SK-N-SH treated with all-trans-retinoic acid at 6 μM for 48 hours (cell line): ENCODE measurements around the gene PGM5.

Experiments
- ARNTL ChIP-seq: fragments of 450-650 bp; formaldehyde crosslinking; IDR thresholded peaks from 2 replicates; pipeline ENCODE4 v1.5.0; 2020; ENCODE audit warnings: low read depth, mild to moderate bottlenecking, moderate library complexity, borderline replicate concordance
- BACH2 ChIP-seq: fragments of 250-450 bp; sonication (Bioruptor Pico); IDR thresholded peaks from 2 replicates; pipeline ENCODE4 v1.9.0; 2021; ENCODE audit warnings: mild to moderate bottlenecking, borderline replicate concordance
- OSR1 ChIP-seq: fragments of 250-450 bp; sonication (Bioruptor Pico); IDR thresholded peaks from 2 replicates; pipeline ENCODE4 v1.8.0; 2022; ENCODE audit warnings: moderate library complexity, mild to moderate bottlenecking, inconsistent platforms
- RARB ChIP-seq: fragments of 250-450 bp; sonication (Bioruptor Pico); IDR thresholded peaks from 2 replicates; pipeline ENCODE4 v1.8.0; 2021; ENCODE audit warnings: mild to moderate bottlenecking, moderate library complexity
- ZFP30 ChIP-seq: fragments of 450-650 bp; formaldehyde crosslinking; IDR thresholded peaks from 2 replicates; pipeline ENCODE4 v1.5.0; 2022; ENCODE audit warnings: mild to moderate bottlenecking, moderate library complexity
- ZNF8 ChIP-seq: fragments of 450-650 bp; formaldehyde crosslinking; IDR thresholded peaks from 2 replicates; pipeline ENCODE4 v1.5.0; 2020; ENCODE audit warnings: mild to moderate bottlenecking, moderate library complexity
- TF ChIP-seq, protein P1 (sequence below): fragments of 250-450 bp; sonication (Bioruptor Pico); IDR thresholded peaks from 2 replicates; pipeline ENCODE4 v1.5.1; 2020; ENCODE audit warnings: low read depth, mild to moderate bottlenecking, moderate library complexity
- TF ChIP-seq, protein P2 (sequence below): fragments of 250-450 bp; sonication (Bioruptor Pico); IDR thresholded peaks from 2 replicates; pipeline ENCODE4 v1.8.0; 2020; ENCODE audit warnings: mild to moderate bottlenecking, moderate library complexity, borderline replicate concordance
- TF ChIP-seq, protein P3 (sequence below): fragments of 250-450 bp; sonication (Bioruptor Pico); IDR thresholded peaks from 2 replicates; pipeline ENCODE4 v1.5.0; 2020; ENCODE audit warnings: mild to moderate bottlenecking, moderate library complexity
- TF ChIP-seq, protein P4 (sequence below): fragments of 250-450 bp; sonication (Bioruptor Pico); IDR thresholded peaks from 2 replicates; pipeline ENCODE4 v1.8.0; 2021; ENCODE audit warnings: low read depth, mild to moderate bottlenecking, moderate library complexity, borderline replicate concordance

DNA sequence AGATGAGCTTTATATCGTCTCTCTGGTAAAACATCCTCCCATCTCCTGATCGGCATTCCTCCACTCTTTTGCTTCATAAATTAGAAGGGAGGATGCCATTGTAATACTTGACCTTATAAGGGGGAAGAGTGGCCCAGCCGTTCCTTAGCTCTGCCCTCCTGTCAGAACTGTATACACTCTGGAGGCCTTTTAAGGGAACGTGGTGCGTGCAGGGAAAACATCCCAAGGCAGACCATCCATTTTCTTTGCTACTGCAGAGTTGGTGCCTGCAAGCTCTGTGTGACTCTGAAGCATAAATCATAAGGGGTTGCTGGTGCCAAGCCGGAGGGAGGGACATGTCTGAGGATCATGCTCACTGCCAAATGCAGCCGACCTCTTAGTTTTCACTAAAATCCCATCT is 90.4 kb downstream of the PGM5 start:
- no peak for TF ChIP-seq ZNF8
- TF ChIP-seq, protein P1, sequence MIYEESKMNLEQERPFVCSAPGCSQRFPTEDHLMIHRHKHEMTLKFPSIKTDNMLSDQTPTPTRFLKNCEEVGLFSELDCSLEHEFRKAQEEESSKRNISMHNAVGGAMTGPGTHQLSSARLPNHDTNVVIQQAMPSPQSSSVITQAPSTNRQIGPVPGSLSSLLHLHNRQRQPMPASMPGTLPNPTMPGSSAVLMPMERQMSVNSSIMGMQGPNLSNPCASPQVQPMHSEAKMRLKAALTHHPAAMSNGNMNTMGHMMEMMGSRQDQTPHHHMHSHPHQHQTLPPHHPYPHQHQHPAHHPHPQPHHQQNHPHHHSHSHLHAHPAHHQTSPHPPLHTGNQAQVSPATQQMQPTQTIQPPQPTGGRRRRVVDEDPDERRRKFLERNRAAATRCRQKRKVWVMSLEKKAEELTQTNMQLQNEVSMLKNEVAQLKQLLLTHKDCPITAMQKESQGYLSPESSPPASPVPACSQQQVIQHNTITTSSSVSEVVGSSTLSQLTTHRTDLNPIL (CRISPR knock-in tag): no peak
- TF ChIP-seq ARNTL (CRISPR knock-in tag): no peak
- TF ChIP-seq RARB: no peak
- TF ChIP-seq, protein P2, sequence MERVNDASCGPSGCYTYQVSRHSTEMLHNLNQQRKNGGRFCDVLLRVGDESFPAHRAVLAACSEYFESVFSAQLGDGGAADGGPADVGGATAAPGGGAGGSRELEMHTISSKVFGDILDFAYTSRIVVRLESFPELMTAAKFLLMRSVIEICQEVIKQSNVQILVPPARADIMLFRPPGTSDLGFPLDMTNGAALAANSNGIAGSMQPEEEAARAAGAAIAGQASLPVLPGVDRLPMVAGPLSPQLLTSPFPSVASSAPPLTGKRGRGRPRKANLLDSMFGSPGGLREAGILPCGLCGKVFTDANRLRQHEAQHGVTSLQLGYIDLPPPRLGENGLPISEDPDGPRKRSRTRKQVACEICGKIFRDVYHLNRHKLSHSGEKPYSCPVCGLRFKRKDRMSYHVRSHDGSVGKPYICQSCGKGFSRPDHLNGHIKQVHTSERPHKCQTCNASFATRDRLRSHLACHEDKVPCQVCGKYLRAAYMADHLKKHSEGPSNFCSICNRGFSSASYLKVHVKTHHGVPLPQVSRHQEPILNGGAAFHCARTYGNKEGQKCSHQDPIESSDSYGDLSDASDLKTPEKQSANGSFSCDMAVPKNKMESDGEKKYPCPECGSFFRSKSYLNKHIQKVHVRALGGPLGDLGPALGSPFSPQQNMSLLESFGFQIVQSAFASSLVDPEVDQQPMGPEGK: no peak
- TF ChIP-seq, protein P3, sequence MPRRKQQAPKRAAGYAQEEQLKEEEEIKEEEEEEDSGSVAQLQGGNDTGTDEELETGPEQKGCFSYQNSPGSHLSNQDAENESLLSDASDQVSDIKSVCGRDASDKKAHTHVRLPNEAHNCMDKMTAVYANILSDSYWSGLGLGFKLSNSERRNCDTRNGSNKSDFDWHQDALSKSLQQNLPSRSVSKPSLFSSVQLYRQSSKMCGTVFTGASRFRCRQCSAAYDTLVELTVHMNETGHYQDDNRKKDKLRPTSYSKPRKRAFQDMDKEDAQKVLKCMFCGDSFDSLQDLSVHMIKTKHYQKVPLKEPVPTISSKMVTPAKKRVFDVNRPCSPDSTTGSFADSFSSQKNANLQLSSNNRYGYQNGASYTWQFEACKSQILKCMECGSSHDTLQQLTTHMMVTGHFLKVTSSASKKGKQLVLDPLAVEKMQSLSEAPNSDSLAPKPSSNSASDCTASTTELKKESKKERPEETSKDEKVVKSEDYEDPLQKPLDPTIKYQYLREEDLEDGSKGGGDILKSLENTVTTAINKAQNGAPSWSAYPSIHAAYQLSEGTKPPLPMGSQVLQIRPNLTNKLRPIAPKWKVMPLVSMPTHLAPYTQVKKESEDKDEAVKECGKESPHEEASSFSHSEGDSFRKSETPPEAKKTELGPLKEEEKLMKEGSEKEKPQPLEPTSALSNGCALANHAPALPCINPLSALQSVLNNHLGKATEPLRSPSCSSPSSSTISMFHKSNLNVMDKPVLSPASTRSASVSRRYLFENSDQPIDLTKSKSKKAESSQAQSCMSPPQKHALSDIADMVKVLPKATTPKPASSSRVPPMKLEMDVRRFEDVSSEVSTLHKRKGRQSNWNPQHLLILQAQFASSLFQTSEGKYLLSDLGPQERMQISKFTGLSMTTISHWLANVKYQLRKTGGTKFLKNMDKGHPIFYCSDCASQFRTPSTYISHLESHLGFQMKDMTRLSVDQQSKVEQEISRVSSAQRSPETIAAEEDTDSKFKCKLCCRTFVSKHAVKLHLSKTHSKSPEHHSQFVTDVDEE: no peak
- TF ChIP-seq, protein P4, sequence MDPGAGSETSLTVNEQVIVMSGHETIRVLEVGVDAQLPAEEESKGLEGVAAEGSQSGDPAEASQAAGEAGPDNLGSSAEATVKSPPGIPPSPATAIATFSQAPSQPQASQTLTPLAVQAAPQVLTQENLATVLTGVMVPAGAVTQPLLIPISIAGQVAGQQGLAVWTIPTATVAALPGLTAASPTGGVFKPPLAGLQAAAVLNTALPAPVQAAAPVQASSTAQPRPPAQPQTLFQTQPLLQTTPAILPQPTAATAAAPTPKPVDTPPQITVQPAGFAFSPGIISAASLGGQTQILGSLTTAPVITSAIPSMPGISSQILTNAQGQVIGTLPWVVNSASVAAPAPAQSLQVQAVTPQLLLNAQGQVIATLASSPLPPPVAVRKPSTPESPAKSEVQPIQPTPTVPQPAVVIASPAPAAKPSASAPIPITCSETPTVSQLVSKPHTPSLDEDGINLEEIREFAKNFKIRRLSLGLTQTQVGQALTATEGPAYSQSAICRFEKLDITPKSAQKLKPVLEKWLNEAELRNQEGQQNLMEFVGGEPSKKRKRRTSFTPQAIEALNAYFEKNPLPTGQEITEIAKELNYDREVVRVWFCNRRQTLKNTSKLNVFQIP: no peak
- no peak for TF ChIP-seq ZFP30 (CRISPR knock-in tag)
- TF ChIP-seq BACH2 (CRISPR knock-in tag): no peak
- no peak for TF ChIP-seq OSR1 (CRISPR knock-in tag)
